Measurements from ENCODE around the gene CCNDBP1.

CCNDBP1 gene, protein sequence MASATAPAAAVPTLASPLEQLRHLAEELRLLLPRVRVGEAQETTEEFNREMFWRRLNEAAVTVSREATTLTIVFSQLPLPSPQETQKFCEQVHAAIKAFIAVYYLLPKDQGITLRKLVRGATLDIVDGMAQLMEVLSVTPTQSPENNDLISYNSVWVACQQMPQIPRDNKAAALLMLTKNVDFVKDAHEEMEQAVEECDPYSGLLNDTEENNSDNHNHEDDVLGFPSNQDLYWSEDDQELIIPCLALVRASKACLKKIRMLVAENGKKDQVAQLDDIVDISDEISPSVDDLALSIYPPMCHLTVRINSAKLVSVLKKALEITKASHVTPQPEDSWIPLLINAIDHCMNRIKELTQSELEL

DNA sequence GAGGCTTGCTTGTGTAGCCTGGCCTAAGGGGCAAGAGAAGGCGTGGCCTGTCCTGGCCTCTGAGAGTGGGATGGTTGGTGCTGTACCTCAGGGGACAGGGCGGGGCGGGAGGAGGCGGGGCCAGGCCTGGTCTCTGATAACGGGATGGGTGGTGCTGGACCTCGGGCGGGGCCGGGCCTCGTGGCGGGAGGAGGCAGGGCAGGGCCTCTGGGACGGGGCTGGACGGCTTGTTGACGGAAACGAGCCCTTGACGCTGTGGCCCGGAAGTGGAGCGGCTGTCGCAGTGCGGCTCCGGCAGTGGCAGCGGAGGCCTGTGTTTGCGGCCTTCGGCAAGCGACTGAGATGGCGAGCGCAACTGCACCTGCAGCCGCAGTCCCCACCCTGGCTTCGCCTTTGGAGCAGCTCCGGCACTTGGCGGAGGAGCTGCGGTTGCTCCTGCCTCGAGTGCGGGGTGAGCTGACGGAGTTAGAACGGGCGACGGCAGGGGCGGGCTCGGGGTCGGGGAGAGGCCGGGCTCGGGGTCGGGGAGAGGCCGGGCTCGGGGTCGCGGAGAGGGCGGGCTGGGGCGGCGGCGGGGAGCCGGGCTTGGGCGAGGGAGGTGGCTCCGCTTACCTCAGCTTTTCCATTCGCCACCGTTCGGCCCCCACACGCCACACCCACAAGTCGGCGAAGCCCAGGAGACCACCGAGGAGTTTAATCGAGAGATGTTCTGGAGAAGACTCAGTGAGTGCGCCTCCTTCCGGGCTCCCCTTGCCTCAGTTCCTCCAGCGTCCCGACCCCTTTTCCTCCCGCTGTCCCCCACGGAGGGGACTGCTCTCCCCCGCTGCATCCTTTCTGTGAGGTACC, at the start of gene CCNDBP1:
Gene CCNDBP1 (plus strand): TSS at position 247 of the 846 bp plus-strand sequence. CDS start 96 bp downstream, at position 343.
- TF ChIP-seq, protein P1, sequence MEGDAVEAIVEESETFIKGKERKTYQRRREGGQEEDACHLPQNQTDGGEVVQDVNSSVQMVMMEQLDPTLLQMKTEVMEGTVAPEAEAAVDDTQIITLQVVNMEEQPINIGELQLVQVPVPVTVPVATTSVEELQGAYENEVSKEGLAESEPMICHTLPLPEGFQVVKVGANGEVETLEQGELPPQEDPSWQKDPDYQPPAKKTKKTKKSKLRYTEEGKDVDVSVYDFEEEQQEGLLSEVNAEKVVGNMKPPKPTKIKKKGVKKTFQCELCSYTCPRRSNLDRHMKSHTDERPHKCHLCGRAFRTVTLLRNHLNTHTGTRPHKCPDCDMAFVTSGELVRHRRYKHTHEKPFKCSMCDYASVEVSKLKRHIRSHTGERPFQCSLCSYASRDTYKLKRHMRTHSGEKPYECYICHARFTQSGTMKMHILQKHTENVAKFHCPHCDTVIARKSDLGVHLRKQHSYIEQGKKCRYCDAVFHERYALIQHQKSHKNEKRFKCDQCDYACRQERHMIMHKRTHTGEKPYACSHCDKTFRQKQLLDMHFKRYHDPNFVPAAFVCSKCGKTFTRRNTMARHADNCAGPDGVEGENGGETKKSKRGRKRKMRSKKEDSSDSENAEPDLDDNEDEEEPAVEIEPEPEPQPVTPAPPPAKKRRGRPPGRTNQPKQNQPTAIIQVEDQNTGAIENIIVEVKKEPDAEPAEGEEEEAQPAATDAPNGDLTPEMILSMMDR (conservative IDR thresholded peaks at IDR 0.05; ENCODE audit: control insufficient read depth, insufficient read depth, low read depth, low read length) = peak; percentile 25
- peak within 1 kb of the TSS; percentile 84 for H3K4me3 ChIP-seq (ENCODE audit: control insufficient read depth, low read depth, low read length)
- peak; percentile 70 for DNase-seq (ENCODE audit: low read depth)

DNA sequence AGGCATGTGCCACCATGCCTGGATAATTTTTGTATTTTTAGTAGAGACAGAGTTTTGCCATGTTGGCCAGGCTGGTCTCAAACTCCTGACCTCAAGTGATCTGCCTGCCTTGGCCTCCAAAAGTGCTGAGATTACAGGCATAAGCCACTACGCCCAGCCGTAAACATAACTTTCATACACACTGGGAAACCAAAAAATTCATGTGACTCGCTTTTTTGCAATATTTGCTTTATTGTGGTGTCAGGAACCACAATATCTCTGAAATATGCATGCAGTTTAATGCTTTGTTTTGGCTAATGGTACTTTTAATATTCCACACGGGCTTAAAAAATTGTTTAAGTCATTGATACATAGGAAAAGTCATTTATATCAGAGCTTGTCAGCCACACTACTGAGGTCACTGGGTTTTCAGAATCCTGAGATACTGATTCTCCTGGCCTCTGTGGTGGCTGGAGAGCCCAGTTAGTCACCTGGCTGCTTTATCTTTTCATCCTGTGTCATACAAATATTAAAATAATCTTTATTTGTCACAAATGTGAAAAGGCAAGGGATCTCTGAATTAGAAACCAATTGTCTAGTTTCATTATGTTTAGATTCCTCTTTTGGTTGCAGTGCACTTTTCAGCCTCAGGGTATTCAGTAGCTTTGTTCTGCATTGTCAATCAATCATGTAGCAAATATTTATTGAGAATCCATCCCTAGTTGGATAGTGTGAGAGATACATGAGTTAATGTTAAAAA, 41.8 kb upstream of the CCNDBP1 start:
- TF ChIP-seq, protein P1 (conservative IDR thresholded peaks at IDR 0.05; ENCODE audit: control insufficient read depth, insufficient read depth, low read depth, low read length) = no peak
- DNase-seq (ENCODE audit: low read depth) = peak; percentile 7
- H3K4me3 ChIP-seq (ENCODE audit: control insufficient read depth, low read depth, low read length) = no peak overlapping the region

DNA sequence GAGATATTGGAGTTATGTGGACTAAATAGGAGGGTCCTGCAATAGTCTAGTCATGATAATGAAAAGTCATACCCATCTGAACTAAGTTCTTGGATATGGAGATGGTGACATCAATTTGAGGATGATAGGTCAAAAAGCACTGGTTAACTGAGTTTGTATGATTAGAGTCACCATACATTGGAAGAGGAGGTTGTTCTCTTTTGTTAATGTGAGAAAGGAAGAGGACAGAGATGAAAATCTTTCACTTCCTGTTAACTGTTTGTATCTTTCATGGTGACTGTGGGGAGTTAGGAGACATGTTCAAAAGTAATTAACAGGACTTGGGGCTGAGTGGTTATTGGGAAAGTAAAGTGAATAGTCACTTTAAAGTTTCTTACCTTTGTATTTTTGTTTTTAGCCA, 40.7 kb upstream of the CCNDBP1 start:
- TF ChIP-seq, protein P1 (conservative IDR thresholded peaks at IDR 0.05; ENCODE audit: control insufficient read depth, insufficient read depth, low read depth, low read length) = no peak
- no peak for DNase-seq (ENCODE audit: low read depth)

DNA sequence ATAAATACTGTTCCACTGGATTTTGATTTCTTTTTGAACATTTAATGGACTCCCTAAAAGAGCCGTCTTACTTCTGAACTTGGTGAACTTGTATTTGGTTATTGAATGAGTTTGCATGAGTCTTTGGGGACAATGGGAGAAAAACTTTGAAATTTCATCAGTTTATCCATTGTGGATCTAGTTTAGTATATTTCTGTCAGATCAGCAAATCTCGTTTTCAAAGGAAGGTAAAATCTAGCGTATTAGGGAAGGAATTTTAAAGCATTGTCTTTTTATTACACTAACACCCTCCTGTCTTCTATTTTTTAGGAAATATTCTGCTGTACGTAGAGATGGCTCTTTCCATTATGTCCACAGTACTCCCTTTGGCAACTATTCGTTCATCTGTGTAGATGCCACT, 39.0 kb upstream of the CCNDBP1 start:
- H3K4me3 ChIP-seq (ENCODE audit: control insufficient read depth, low read depth, low read length) = no peak overlapping the region
- TF ChIP-seq, protein P1 (conservative IDR thresholded peaks at IDR 0.05; ENCODE audit: control insufficient read depth, insufficient read depth, low read depth, low read length) = no peak
- no peak for DNase-seq (ENCODE audit: low read depth)

More for the DNA sequence above, 40.7 kb upstream of the CCNDBP1 start:
- H3K4me3 ChIP-seq (ENCODE audit: control insufficient read depth, low read depth, low read length) = no peak overlapping the region

DNA sequence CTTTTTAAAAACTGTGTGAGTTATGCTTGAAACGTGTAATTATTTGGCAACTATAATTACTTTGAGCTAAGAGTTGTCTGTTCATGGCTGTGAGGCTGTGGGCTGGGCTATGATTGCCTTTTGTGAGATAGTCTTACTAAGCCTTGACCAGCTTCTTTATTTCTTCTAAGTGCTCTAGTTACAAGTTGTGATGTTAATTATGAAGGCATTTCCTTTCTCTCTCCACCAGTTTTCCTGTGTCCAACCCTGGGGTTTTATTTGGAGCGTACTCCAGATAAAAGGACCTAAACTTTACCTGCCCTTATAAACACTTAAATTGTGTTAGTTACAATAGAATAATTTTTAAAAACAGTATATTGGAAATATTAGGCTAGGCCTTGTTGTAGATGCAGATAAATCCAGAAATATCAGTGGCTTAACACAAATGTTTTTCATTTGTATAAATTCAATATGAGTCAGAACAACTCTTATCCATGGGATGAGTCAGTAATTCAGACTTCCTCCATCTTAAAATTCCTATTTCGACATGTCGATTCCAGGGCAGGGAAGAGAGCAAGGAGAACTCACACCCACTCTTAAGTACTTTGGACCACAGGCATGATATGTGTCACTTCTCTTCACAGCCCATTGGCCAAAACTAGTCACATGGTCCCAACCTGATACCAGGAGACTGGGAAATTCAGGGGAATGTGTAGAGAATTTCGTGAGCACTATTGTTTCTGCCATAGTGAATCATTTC, 34.8 kb upstream of the CCNDBP1 start:
- peak; percentile 99 for DNase-seq (ENCODE audit: low read depth)
- TF ChIP-seq, protein P1 (conservative IDR thresholded peaks at IDR 0.05; ENCODE audit: control insufficient read depth, insufficient read depth, low read depth, low read length) = no peak
- no peak overlapping the region for H3K4me3 ChIP-seq (ENCODE audit: control insufficient read depth, low read depth, low read length)

DNA sequence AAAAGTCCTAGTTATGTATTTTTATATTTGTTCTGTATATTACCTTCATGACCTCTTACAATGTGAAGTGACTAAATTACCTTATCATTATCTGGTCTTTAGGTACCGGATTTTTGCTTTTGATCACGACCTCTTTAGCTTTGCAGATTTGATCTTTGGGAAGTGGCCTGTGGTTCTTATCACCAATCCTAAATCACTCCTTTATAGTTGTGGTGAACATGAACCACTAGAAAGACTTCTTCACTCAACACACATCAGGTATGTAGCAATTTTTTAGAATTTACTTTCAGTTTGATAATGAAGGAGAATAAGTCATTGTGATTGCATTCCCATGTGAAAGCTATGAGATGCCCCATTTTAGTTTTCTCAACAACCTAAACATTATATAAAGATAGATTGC, 33.5 kb upstream of the CCNDBP1 start:
- H3K4me3 ChIP-seq (ENCODE audit: control insufficient read depth, low read depth, low read length) = no peak overlapping the region
- TF ChIP-seq, protein P1 (conservative IDR thresholded peaks at IDR 0.05; ENCODE audit: control insufficient read depth, insufficient read depth, low read depth, low read length) = no peak
- no peak for DNase-seq (ENCODE audit: low read depth)

Data from fibroblast of mammary gland (primary cell).